Neural cell (in vitro differentiated cells): ENCODE data around the gene TRIB2. TPM values are rescaled to one million over a fixed set of nuclear protein-coding genes. Genes with fewer than 3 reads are reported as not detected.

Source experiments
- H2AFZ ChIP-seq: fragments of 200-600, 300-800 bp; sonication (generic), shearing (Covaris generic); 2 replicates; pipeline ENCODE4 v1.6.0; 2014; ENCODE audit warnings: low read depth, mild to moderate bottlenecking, antibody characterized with exemption, low read length, moderate library complexity
- H3F3A ChIP-seq: fragments of 200-600 bp; shearing (Covaris generic); 2 replicates; pipeline ENCODE4 v1.6.1; 2016; ENCODE audit warnings: mild to moderate bottlenecking, moderate library complexity, mixed read lengths, antibody characterized with exemption, low read length; ENCODE audit not compliant: insufficient read depth, poor library complexity, severe bottlenecking
- H3K27ac ChIP-seq: fragments of 200-600, 300-800 bp; sonication (generic), shearing (Covaris generic); 2 replicates; pipeline ENCODE4 v1.5.1; 2014; ENCODE audit warnings: mild to moderate bottlenecking, low read length, moderate library complexity
- H3K27me3 ChIP-seq: fragments of 300-800, 200-600 bp; sonication (generic), shearing (Covaris generic); 2 replicates; pipeline ENCODE4 v1.6.0; 2014; ENCODE audit warnings: mild to moderate bottlenecking, low read depth, low read length, moderate library complexity; ENCODE audit not compliant: insufficient read depth
- H3K36me3 ChIP-seq: fragments of 300-800, 200-600 bp; sonication (generic), shearing (Covaris generic); 2 replicates; pipeline ENCODE4 v1.5.1; 2014; ENCODE audit warnings: mild to moderate bottlenecking, antibody characterized with exemption, low read length, moderate library complexity; ENCODE audit not compliant: insufficient read depth
- H3K4me2 ChIP-seq: fragments of 300-800, 200-600 bp; sonication (generic), shearing (Covaris generic); 2 replicates; pipeline ENCODE4 v1.6.0; 2014; ENCODE audit warnings: mild to moderate bottlenecking, low read length
- H3K4me3 ChIP-seq: fragments of 300-800, 200-600 bp; sonication (generic), shearing (Covaris generic); 2 replicates; pipeline ENCODE4 v1.5.1; 2014; ENCODE audit warnings: mild to moderate bottlenecking, low read length, moderate library complexity
- H3K79me2 ChIP-seq: fragments of 200-600 bp; shearing (Covaris generic); replicated peaks from 2 replicates; pipeline ENCODE4 v1.6.0; 2014; ENCODE audit warnings: mild to moderate bottlenecking, low read length, moderate library complexity; ENCODE audit not compliant: insufficient read depth
- H3K9ac ChIP-seq: fragments of 300-800, 200-600 bp; sonication (generic), shearing (Covaris generic); 2 replicates; pipeline ENCODE4 v1.6.1; 2016; ENCODE audit warnings: mild to moderate bottlenecking, low read length, mixed read lengths
- H3K9me2 ChIP-seq: fragments of 200-600 bp; shearing (Covaris generic); 2 replicates; pipeline ENCODE4 v1.6.1; 2016; ENCODE audit warnings: mild to moderate bottlenecking, low read length, mixed read lengths; ENCODE audit not compliant: insufficient read depth
- H3K9me3 ChIP-seq: fragments of 200-600, 300-800 bp; sonication (generic), shearing (Covaris generic); 2 replicates; pipeline ENCODE4 v1.6.1; 2016; ENCODE audit warnings: mild to moderate bottlenecking, mixed run types, low read length, moderate library complexity, mixed read lengths
- H4K20me1 ChIP-seq: fragments of 200-600 bp; shearing (Covaris generic); 2 replicates; pipeline ENCODE4 v1.6.1; 2016; ENCODE audit warnings: mild to moderate bottlenecking, mixed run types; ENCODE audit not compliant: insufficient read depth
- EP300 ChIP-seq: fragments of 450-650 bp; conservative IDR thresholded peaks from 2 replicates; pipeline ENCODE4 v1.6.1; 2014; ENCODE audit warnings: antibody characterized with exemption, mild to moderate bottlenecking, moderate library complexity; ENCODE audit not compliant: poor library complexity, severe bottlenecking
- EZH2 ChIP-seq: fragments of 200-600, 300-800 bp; shearing (Covaris generic), sonication (generic); IDR thresholded peaks from 2 replicates; pipeline ENCODE4 v1.6.1; 2014; ENCODE audit warnings: antibody characterized with exemption, low read length, borderline replicate concordance, mild to moderate bottlenecking; ENCODE audit not compliant: insufficient read depth, poor library complexity, severe bottlenecking
- MXI1 ChIP-seq: fragments of 450-650 bp; conservative IDR thresholded peaks from 2 replicates; pipeline ENCODE4 v1.6.1; 2014; ENCODE audit warnings: antibody characterized with exemption, mild to moderate bottlenecking; ENCODE audit not compliant: poor library complexity, severe bottlenecking
- POLR2AphosphoS5 ChIP-seq: IDR thresholded peaks from 2 replicates; pipeline ENCODE4 v1.6.1; 2012
- RAD21 ChIP-seq: fragments of 450-650 bp; conservative IDR thresholded peaks from 2 replicates; pipeline ENCODE4 v1.6.1; 2014; ENCODE audit warnings: antibody characterized with exemption, mild to moderate bottlenecking, moderate library complexity
- SMC3 ChIP-seq: fragments of 450-650 bp; conservative IDR thresholded peaks from 2 replicates; pipeline ENCODE4 v1.6.1; 2014; ENCODE audit warnings: antibody characterized with exemption, mild to moderate bottlenecking, moderate library complexity; ENCODE audit not compliant: poor library complexity
- TAF1 ChIP-seq: IDR thresholded peaks from 2 replicates; pipeline ENCODE4 v1.6.1; 2012; ENCODE audit warnings: low read depth
- polyA plus RNA-seq: library from polyadenylated mRNA; depleted of rRNA; stranded (reverse); fragments of >200 nt; gene quantifications from 2 replicates; pipeline ENCODE4 v1.2.3, GENCODE V29; 2014
- TF ChIP-seq, protein P1 (sequence below): fragments of 450-650 bp; IDR thresholded peaks from 2 replicates; pipeline ENCODE4 v1.5.1; 2014; ENCODE audit warnings: antibody characterized with exemption, mild to moderate bottlenecking, moderate library complexity; ENCODE audit not compliant: poor library complexity, severe bottlenecking
- TF ChIP-seq, protein P2 (sequence below): IDR thresholded peaks from 2 replicates; pipeline ENCODE4 v1.6.1; 2012; ENCODE audit warnings: borderline replicate concordance

TRIB2 gene
- polyA plus RNA-seq, 1 donor from 2014 or later = 123 TPM

DNA sequence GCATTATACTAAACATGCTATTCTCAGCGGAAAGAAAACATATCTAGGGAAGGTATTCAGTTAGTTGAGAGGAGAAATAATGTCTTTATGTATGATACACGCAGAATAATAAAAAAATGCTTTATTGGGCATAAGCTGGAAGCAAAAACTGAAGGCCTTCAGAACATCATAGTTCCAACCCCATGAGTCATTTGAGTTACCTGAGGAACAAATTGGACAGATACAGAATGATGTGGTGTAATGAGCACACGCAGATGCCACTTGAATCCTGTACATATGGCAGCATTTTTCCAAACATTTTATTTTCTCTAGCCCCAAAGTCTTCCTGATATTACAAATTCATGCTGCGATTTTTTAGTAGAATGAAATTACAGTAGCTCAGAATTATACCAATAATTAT, 23.2 kb upstream of the TRIB2 start:
- Histone ChIP-seq H3K4me2 (no peak overlapping the region), H3K4me3 (no peak overlapping the region), H3K27ac (no peak overlapping the region), H3K9me3 (peaks cover 4% of the 10 kb centered on the region), H3K79me2 (no peaks in the 10 kb centered on the region), H3K9me2 (no peaks in the 10 kb centered on the region), H3F3A (no peaks in the 10 kb centered on the region), H3K27me3 (no peaks in the 10 kb centered on the region), H3K9ac (no peak overlapping the region), H3K36me3 (no peaks in the 10 kb centered on the region), H2AFZ (no peak overlapping the region), H4K20me1 (no peaks in the 10 kb centered on the region)
- TF ChIP-seq EZH2 = no peak
- no peak for TF ChIP-seq TAF1
- TF ChIP-seq, protein P1, sequence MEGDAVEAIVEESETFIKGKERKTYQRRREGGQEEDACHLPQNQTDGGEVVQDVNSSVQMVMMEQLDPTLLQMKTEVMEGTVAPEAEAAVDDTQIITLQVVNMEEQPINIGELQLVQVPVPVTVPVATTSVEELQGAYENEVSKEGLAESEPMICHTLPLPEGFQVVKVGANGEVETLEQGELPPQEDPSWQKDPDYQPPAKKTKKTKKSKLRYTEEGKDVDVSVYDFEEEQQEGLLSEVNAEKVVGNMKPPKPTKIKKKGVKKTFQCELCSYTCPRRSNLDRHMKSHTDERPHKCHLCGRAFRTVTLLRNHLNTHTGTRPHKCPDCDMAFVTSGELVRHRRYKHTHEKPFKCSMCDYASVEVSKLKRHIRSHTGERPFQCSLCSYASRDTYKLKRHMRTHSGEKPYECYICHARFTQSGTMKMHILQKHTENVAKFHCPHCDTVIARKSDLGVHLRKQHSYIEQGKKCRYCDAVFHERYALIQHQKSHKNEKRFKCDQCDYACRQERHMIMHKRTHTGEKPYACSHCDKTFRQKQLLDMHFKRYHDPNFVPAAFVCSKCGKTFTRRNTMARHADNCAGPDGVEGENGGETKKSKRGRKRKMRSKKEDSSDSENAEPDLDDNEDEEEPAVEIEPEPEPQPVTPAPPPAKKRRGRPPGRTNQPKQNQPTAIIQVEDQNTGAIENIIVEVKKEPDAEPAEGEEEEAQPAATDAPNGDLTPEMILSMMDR = no peak
- no peak for TF ChIP-seq RAD21
- no peak for TF ChIP-seq EP300
- TF ChIP-seq MXI1 = no peak
- no peak for TF ChIP-seq POLR2AphosphoS5
- TF ChIP-seq SMC3 = no peak

DNA sequence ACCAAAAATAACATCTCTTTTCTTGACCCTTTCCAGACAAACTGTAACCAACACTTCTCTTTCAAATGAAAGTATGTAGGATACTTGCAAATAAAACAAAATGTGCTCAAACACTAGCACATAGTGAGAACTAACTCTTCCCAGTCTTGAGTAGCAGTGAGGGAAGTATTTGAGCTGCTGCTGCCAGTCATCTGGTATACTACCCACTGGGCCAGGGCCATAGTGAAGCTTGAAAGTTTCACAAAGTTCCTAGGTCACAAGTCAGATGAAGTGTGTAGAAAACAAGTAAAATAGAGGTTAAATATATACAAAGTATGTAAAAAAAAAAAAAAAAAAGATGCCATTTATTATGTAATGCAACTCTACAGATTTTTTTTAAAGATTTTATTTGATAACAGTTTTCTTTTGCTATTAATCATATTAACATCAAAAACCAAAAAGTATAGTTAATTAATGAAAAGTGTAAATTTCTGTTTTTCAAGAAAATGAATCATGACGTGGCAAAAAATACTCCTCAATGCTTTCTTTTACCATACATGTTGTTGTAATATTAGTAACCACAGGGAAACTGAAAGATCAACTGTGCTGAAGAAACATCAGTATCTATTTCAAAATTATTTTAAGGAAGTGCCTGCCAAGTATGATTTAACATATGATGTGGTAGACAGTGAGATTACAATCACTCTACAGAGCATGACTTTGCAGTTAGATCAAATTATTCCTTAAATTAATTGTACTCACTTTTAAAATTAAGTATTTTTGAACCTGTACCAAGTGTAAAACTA, 21.6 kb upstream of the TRIB2 start:
- H3K27ac ChIP-seq = no peak overlapping the region
- H3K9me3 ChIP-seq = no peaks in the 10 kb centered on the region
- H2AFZ ChIP-seq = no peak overlapping the region
- H3F3A ChIP-seq = no peaks in the 10 kb centered on the region
- no peak for TF ChIP-seq EP300
- TF ChIP-seq TAF1 = no peak
- TF ChIP-seq, protein P1 = no peak
- no peak for TF ChIP-seq MXI1
- TF ChIP-seq RAD21 = no peak
- no peak for TF ChIP-seq EZH2
- TF ChIP-seq SMC3 = no peak
- TF ChIP-seq POLR2AphosphoS5 = no peak
- TF ChIP-seq, protein P2, sequence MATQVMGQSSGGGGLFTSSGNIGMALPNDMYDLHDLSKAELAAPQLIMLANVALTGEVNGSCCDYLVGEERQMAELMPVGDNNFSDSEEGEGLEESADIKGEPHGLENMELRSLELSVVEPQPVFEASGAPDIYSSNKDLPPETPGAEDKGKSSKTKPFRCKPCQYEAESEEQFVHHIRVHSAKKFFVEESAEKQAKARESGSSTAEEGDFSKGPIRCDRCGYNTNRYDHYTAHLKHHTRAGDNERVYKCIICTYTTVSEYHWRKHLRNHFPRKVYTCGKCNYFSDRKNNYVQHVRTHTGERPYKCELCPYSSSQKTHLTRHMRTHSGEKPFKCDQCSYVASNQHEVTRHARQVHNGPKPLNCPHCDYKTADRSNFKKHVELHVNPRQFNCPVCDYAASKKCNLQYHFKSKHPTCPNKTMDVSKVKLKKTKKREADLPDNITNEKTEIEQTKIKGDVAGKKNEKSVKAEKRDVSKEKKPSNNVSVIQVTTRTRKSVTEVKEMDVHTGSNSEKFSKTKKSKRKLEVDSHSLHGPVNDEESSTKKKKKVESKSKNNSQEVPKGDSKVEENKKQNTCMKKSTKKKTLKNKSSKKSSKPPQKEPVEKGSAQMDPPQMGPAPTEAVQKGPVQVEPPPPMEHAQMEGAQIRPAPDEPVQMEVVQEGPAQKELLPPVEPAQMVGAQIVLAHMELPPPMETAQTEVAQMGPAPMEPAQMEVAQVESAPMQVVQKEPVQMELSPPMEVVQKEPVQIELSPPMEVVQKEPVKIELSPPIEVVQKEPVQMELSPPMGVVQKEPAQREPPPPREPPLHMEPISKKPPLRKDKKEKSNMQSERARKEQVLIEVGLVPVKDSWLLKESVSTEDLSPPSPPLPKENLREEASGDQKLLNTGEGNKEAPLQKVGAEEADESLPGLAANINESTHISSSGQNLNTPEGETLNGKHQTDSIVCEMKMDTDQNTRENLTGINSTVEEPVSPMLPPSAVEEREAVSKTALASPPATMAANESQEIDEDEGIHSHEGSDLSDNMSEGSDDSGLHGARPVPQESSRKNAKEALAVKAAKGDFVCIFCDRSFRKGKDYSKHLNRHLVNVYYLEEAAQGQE = no peak
- H3K27me3 ChIP-seq = no peaks in the 10 kb centered on the region
- no peak overlapping the region for H3K4me3 ChIP-seq
- no peaks in the 10 kb centered on the region for H4K20me1 ChIP-seq
- no peaks in the 10 kb centered on the region for H3K36me3 ChIP-seq
- no peak overlapping the region for H3K4me2 ChIP-seq
- H3K9ac ChIP-seq = no peak overlapping the region
- no peaks in the 10 kb centered on the region for H3K79me2 ChIP-seq
- H3K9me2 ChIP-seq = no peaks in the 10 kb centered on the region
